Ishikawa (cell line): ENCODE data around the gene VCX3B.

Source experiments
- CEBPB ChIP-seq: IDR thresholded peaks from 2 replicates; pipeline ENCODE4 v1.6.1; 2012
- CREB1 ChIP-seq: IDR thresholded peaks from 2 replicates; pipeline ENCODE4 v1.6.1; 2012; ENCODE audit warnings: low read depth
- EGR1 ChIP-seq: IDR thresholded peaks from 2 replicates; pipeline ENCODE4 v1.6.1; 2012
- EP300 ChIP-seq: IDR thresholded peaks from 2 replicates; pipeline ENCODE4 v1.6.1; 2012; ENCODE audit warnings: borderline replicate concordance
- FOXM1 ChIP-seq: IDR thresholded peaks from 2 replicates; pipeline ENCODE4 v1.6.1; 2012; ENCODE audit warnings: low read depth, borderline replicate concordance
- NFIC ChIP-seq: IDR thresholded peaks from 2 replicates; pipeline ENCODE4 v1.6.1; 2012
- RAD21 ChIP-seq: IDR thresholded peaks from 2 replicates; pipeline ENCODE4 v1.6.1; 2012; ENCODE audit warnings: low read depth
- TAF1 ChIP-seq: IDR thresholded peaks from 2 replicates; pipeline ENCODE4 v1.6.1; 2012; ENCODE audit warnings: low read depth, mild to moderate bottlenecking
- TCF12 ChIP-seq: IDR thresholded peaks from 2 replicates; pipeline ENCODE4 v1.6.1; 2012; ENCODE audit warnings: low read depth
- TEAD4 ChIP-seq: IDR thresholded peaks from 2 replicates; pipeline ENCODE4 v1.6.1; 2012
- YY1 ChIP-seq: IDR thresholded peaks from 2 replicates; pipeline ENCODE4 v1.6.1; 2012; ENCODE audit warnings: low read depth
- ZBTB7A ChIP-seq: IDR thresholded peaks from 2 replicates; pipeline ENCODE4 v1.6.1; 2012; ENCODE audit warnings: low read depth
- TF ChIP-seq, protein P1 (sequence below): IDR thresholded peaks from 2 replicates; pipeline ENCODE4 v1.6.1; 2012
- TF ChIP-seq, protein P2 (sequence below): IDR thresholded peaks from 2 replicates; pipeline ENCODE4 v1.6.1; 2012; ENCODE audit warnings: low read depth, mild to moderate bottlenecking
- TF ChIP-seq, protein P3 (sequence below): IDR thresholded peaks from 2 replicates; pipeline ENCODE4 v1.6.1; 2012

The VCX3B gene

DNA sequence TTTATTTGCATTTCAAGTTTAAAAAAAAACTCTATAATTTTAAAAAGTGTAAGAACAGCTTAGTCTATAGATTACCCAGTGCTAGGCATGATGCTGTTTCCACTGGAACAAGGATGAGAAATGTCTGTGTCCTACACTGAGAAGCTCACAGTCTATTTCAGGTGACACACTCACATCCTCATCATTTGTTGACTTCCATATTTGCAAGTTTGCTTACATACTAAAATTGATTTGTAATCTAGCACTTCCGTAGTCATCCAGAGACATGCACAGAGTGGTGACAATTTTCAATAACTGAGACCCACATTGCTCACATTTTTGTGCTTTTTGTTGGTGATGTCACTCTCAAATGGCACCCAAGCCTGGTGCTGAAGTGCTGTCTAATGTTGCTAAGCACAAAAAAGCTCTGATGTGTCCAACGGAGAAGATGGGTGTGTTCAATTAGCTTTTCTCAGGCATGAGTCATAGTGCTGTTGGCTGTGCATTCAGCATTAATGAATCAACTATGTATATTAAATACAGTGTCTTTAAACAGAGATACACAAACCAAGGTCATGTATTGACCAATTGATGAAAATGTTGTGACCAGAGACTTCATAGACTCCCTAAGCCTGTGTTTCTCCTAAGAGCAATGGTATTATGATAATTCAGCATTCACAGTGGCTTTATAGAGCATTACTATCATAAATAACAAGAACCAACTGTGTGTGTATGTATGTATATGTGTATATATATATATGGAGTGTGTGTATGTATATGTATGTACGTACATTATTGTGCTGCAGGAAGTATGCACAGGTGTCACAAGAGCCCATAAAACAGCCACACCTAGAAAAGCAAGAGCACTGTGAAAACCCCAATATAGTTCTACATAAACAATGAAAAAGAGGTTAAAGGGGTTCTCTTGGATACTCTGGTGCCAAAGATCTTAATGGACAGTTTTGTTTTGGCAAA is 31.2 kb upstream of the VCX3B start:
- no peak for TF ChIP-seq TEAD4
- TF ChIP-seq, protein P1, sequence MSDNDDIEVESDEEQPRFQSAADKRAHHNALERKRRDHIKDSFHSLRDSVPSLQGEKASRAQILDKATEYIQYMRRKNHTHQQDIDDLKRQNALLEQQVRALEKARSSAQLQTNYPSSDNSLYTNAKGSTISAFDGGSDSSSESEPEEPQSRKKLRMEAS: no peak

DNA sequence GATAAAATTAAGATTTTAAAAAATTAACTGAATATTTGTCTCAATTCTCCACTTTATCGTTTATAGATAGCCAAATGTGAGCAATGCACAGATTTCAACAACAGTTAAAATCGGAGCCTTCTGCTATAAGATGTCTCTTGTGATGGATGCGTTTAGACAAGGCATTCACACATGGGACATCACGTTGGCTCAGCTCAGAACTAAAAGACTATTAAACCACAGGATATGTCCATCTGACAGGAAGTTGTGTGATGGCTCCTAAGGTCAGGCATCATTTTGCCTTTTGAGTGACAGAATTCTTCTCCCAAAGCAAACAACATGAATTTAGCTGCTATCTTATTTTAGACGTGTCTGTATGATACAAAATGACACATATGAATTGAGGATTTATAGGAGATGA is 17.3 kb upstream of the VCX3B start:
- TF ChIP-seq, protein P2, sequence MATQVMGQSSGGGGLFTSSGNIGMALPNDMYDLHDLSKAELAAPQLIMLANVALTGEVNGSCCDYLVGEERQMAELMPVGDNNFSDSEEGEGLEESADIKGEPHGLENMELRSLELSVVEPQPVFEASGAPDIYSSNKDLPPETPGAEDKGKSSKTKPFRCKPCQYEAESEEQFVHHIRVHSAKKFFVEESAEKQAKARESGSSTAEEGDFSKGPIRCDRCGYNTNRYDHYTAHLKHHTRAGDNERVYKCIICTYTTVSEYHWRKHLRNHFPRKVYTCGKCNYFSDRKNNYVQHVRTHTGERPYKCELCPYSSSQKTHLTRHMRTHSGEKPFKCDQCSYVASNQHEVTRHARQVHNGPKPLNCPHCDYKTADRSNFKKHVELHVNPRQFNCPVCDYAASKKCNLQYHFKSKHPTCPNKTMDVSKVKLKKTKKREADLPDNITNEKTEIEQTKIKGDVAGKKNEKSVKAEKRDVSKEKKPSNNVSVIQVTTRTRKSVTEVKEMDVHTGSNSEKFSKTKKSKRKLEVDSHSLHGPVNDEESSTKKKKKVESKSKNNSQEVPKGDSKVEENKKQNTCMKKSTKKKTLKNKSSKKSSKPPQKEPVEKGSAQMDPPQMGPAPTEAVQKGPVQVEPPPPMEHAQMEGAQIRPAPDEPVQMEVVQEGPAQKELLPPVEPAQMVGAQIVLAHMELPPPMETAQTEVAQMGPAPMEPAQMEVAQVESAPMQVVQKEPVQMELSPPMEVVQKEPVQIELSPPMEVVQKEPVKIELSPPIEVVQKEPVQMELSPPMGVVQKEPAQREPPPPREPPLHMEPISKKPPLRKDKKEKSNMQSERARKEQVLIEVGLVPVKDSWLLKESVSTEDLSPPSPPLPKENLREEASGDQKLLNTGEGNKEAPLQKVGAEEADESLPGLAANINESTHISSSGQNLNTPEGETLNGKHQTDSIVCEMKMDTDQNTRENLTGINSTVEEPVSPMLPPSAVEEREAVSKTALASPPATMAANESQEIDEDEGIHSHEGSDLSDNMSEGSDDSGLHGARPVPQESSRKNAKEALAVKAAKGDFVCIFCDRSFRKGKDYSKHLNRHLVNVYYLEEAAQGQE: no peak
- TF ChIP-seq TCF12 (no peak), ZBTB7A (no peak), TAF1 (no peak), CREB1 (no peak), TEAD4 (no peak), EGR1 (no peak), NFIC (no peak), CEBPB (no peak), FOXM1 (no peak), YY1 (no peak)
- TF ChIP-seq, protein P1: no peak
- TF ChIP-seq, protein P3, sequence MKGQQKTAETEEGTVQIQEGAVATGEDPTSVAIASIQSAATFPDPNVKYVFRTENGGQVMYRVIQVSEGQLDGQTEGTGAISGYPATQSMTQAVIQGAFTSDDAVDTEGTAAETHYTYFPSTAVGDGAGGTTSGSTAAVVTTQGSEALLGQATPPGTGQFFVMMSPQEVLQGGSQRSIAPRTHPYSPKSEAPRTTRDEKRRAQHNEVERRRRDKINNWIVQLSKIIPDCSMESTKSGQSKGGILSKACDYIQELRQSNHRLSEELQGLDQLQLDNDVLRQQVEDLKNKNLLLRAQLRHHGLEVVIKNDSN: no peak

DNA sequence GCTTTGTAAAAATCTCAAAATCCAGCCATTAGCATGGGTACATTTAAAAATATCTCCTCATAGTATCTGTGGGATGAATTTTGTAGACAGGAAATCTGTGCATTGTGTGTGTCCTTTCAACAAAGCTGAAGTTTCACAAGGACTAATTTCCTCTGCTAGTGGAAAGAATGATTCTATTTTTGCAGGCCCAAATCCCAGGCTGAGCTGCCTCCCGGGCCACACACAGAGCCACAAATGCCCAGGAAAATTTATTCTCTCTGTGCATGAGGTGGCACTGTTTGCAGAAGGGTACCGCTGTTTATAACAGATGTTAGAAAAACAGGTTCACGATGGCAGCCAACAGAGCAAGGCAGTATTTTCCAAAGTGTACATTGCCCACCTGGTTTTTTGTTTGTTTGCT is 11.0 kb upstream of the VCX3B start:
- TF ChIP-seq CREB1 (no peak), YY1 (no peak), NFIC (no peak), TAF1 (no peak)
- TF ChIP-seq, protein P3: no peak
- TF ChIP-seq, protein P2: no peak

DNA sequence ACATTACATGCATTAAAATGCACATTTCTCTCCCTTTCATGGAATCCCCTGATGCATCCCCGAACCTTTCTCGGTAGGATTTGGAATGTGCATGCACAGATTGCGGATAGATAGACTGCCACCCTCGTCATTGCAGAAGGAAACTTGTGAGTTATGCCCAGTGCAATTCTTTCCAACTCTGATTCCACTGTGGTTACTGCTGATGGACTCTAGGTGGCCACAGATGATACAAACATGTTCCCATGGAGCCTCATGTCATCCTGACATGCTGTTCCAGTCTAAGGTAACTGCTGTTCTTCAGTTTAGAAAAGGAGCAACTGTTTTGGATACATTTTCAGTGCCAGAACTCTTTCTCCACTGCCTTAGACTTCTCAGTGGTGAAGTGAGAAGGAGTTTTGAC is 9.1 kb upstream of the VCX3B start:
- TF ChIP-seq TEAD4: no peak
- TF ChIP-seq, protein P1: no peak
- TF ChIP-seq NFIC: no peak
- no peak for TF ChIP-seq CREB1
- no peak for TF ChIP-seq FOXM1
- TF ChIP-seq EP300: no peak
- TF ChIP-seq YY1: no peak
- TF ChIP-seq RAD21: no peak
- no peak for TF ChIP-seq TCF12
- TF ChIP-seq, protein P3: no peak
- TF ChIP-seq, protein P2: no peak
- TF ChIP-seq EGR1: no peak
- no peak for TF ChIP-seq ZBTB7A
- TF ChIP-seq CEBPB: no peak
